Common myeloid progenitor, CD34-positive (primary cell): Measurements from ENCODE around the gene FLT4.

Experiments
- CTCF ChIA-PET: fragments of 350-600 bp; sonication (Branson Sonifier 250); formaldehyde crosslinking; loops from one replicate; lab custom pipeline; 2021; ENCODE audit warnings: antibody characterized with exemption; lab: Charles Lee
- POLR2A ChIA-PET: fragments of 350-600 bp; sonication (Branson Sonifier 250); formaldehyde crosslinking; loops from one replicate; lab custom pipeline; 2021; ENCODE audit warnings: antibody characterized with exemption; lab: Charles Lee
- DNase-seq, 3 donors: peaks; one replicate each; pipeline versions ENCODE4 v3.0.0 to v3.0.0-alpha.2; 2013
- H3K27ac ChIP-seq, 2 experiments: 1 replicate in 1 of 2; 2 replicates in 1 of 2; pipeline ENCODE4 v1.7.0; 2013; ENCODE audit warnings: inconsistent platforms in 2 of 2, low read length in 2 of 2, mild to moderate bottlenecking in 2 of 2, low read depth in 1 of 2, moderate library complexity in 1 of 2; ENCODE audit not compliant: severe bottlenecking in 2 of 2, insufficient read depth in 1 of 2, poor library complexity in 1 of 2
- H3K27me3 ChIP-seq, 5 experiments: replicated peaks in 2 of 5; 1 replicate in 3 of 5; 2 replicates in 2 of 5; pipeline versions ENCODE4 v1.6.1 to v1.7.0; 2013; ENCODE audit warnings: low read length in 4 of 5, mild to moderate bottlenecking in 2 of 5, moderate library complexity in 2 of 5, inconsistent platforms in 1 of 5; ENCODE audit not compliant: insufficient read depth in 5 of 5, control insufficient read depth in 4 of 5
- H3K36me3 ChIP-seq, 4 experiments: 1 replicate in 2 of 4; 2 replicates in 2 of 4; pipeline versions ENCODE4 v1.6.1 to v1.7.0; 2013; ENCODE audit warnings: low read length in 3 of 4, control low read depth in 1 of 4, mild to moderate bottlenecking in 1 of 4; ENCODE audit not compliant: control insufficient read depth in 4 of 4, insufficient read depth in 4 of 4
- H3K4me1 ChIP-seq, 4 experiments: 1 replicate in 3 of 4; 2 replicates in 1 of 4; pipeline versions ENCODE4 v1.6.1 to v1.7.1; 2013; ENCODE audit warnings: low read length in 3 of 4, mild to moderate bottlenecking in 3 of 4, control low read depth in 1 of 4, inconsistent platforms in 1 of 4, moderate library complexity in 1 of 4; ENCODE audit not compliant: control insufficient read depth in 4 of 4, insufficient read depth in 4 of 4; ENCODE audit errors: control extremely low read depth in 1 of 4
- H3K4me3 ChIP-seq, 7 experiments: 1 replicate in 4 of 7; 2 replicates in 3 of 7; pipeline versions ENCODE4 v1.5.1 to v1.7.0; 2013; ENCODE audit warnings: mild to moderate bottlenecking in 7 of 7, low read length in 6 of 7, moderate library complexity in 6 of 7, inconsistent platforms in 2 of 7, low read depth in 2 of 7, control low read depth in 1 of 7; ENCODE audit not compliant: insufficient read depth in 4 of 7, control insufficient read depth in 1 of 7; ENCODE audit errors: extremely low read depth in 1 of 7
- H3K9me3 ChIP-seq, 5 experiments: 1 replicate in 4 of 5; 2 replicates in 1 of 5; pipeline versions ENCODE4 v1.6.1 to v1.7.1; 2013; ENCODE audit warnings: low read length in 4 of 5, mild to moderate bottlenecking in 2 of 5, inconsistent platforms in 1 of 5, low read depth in 1 of 5, moderate library complexity in 1 of 5; ENCODE audit not compliant: control insufficient read depth in 4 of 5, insufficient read depth in 2 of 5; ENCODE audit errors: control extremely low read depth in 1 of 5
- WGBS: methylation state at CpG from one replicate; pipeline ENCODE4 v1.1.5; 2013; ENCODE audit not compliant: insufficient coverage; 5-methylcytosine and 5-hydroxymethylcytosine counted together

Gene FLT4

DNA sequence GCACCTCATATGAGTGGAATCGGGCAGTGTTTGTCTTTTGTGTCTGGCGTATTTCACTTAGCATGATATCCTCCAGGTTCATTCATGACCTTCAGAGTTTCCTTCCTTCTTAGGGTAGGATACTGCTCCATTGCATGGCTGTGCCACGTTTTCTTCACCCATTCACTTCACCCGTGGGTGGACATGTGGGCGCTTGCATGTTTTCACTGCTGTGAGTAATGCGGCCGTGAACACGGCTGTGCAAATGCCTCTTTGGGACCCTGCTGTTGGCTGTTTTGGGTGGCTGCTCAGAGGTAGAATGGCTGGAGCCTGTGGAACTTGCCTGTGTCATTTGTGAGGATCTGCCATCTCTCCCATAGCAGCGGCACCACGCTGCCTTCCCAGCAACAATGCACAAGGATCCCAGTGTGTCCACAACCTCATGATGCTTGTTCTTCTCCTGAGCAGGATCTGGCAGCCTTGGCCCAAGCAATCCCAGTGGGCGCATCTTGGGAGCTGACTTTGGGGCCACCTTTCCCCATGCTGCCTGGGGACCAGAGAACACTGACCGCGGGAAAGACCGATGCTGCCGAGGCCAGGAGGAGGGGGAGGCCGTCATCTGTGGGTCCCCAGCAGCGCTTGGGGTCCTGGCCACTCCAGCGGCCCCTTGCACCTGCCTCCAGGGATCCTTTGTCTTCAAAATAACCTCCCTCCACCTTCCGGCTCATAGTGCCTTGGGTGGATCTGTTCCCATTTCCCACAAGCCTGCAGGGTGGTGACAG, 55.8 kb downstream of the FLT4 start:
- Histone ChIP-seq H3K36me3 (no peaks in the 10 kb centered on the region), H3K9me3 (no peaks in the 10 kb centered on the region), H3K4me3 (no peak overlapping the region), H3K27me3 (peaks cover 0 to 37% (median 10%) of the 10 kb centered on the region in 5 experiments), H3K4me1 (peaks cover 0 to 23% (median 21%) of the 10 kb centered on the region in 4 experiments), H3K27ac (no peak overlapping the region)
- WGBS: 94% methylated on average over 17 of the region's 19 CpGs
- ChIA-PET POLR2A (no interaction called here), CTCF (no interaction called here)
- DNase-seq: no peak

DNA sequence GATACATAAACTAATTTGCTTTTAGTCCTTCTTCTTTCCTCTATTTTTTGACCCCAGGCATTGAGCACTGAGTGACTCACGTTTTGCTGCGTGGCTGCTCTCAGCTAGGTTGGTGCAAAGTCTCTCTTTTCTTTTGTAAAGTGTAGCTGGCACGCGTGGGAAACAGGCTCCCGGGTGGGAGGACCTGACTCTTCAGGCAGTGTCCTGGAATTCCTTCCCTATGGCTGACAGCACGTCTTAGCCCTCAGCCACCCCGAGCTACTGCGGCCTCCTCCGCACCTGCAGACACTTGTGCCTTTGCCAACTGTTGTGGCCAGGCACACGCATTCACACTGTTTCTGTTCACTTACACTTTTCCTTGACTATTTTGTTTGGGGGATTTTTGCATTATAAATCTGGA, 57.2 kb downstream of the FLT4 start:
- Histone ChIP-seq H3K27me3 (peaks cover 0 to 47% (median 13%) of the 10 kb centered on the region in 5 experiments), H3K4me3 (no peak overlapping the region), H3K27ac (no peak overlapping the region), H3K4me1 (peaks cover 0 to 23% (median 21%) of the 10 kb centered on the region in 4 experiments), H3K9me3 (no peaks in the 10 kb centered on the region), H3K36me3 (no peaks in the 10 kb centered on the region)
- WGBS: 87% methylated on average over 2 of the region's 10 CpGs
- DNase-seq: no peak
- POLR2A ChIA-PET: no interaction called here
- CTCF ChIA-PET: interaction anchor here (1.0 kb wide), 1 partner anchor 14 kb away, joined by 3 read pairs; no protein-coding TSS in a partner anchor

DNA sequence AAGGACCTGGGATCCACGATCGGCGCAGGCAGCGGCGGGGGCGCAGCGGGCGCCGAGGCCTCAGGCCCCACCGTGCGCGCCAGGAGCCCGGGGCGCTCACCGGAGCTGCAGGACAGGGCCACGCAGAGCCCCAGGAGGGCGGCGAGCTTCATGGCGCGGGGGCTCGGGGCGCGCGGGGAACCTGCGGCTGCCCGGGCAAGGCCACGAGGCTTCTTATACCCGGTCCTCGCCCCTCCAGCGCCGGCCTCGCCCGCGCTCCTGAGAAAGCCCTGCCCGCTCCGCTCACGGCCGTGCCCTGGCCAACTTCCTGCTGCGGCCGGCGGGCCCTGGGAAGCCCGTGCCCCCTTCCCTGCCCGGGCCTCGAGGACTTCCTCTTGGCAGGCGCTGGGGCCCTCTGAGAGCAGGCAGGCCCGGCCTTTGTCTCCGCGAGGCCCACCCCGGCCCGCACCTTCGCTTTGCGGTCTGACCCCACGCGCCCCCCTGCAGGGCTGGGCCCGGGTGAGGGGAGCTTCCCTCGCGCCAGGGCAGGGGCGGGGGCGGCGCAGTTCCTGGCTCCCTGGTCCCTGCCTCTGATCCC, 58.0 kb downstream of the FLT4 start, which contains the start of gene SCGB3A1:
SCGB3A1 (minus strand) TSS at position 189 of the 577 bp plus-strand sequence; CDS start at position 152, 37 bp downstream.
- H3K36me3 ChIP-seq: no peaks in the 10 kb centered on the region
- H3K27ac ChIP-seq: no peak within 1 kb of the TSS
- 3% methylated on average over 47 of the region's 60 CpGs for WGBS
- ChIA-PET POLR2A (no interaction called here), CTCF (interaction anchor here (0.6 to 1.0 kb wide), 2 partner anchors 15 to 29 kb away, joined by 3 read pairs; no protein-coding TSS in a partner anchor)
- peak within 1 kb of the TSS; percentile 26 to 71 (median 43) for H3K4me3 ChIP-seq
- H3K9me3 ChIP-seq: no peaks in the 10 kb centered on the region
- H3K27me3 ChIP-seq: peaks cover 0 to 47% (median 18%) of the 10 kb centered on the region in 5 experiments
- DNase-seq: peak; percentile 28 to 76 (median 58)
- peaks cover 0 to 23% (median 21%) of the 10 kb centered on the region in 4 experiments for H3K4me1 ChIP-seq

DNA sequence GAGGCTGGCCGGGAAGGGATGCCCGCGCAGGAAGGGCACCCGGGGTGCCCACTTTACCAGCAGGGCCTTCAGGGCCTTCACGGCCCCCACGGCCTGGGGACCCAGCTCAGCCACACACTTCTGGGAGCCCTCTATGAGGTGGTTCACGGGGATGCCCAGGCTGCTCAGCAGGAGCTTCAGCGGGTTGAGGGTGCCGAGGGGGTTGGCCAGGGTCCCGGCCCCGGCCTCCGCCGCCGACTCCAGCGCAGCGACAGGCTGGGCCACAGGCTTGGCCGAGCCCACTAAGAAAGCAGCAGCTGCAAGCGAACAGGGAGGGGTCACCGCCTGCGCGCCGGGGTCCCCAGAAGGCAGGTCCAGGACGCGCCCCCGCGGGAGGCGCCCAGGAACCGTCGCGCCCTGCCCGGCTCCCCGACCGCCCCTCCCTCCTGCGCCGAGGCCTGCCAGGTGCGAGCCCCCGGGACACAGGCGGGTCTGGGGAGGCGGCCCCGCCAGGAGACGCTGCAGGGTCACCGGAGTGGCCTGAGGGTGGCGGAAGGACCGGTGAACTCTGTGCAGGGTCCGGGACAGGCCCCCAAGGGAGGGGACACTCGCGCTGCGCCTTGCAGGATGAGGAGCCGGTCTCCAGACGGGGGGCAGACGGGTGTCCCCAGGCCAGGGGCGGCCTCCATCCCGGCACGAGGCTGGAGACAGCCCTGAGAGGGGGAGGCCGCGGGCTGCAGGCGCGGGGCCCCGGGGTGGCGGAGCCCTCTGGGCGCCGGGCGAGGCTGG, 58.7 kb downstream of the FLT4 start:
- Histone ChIP-seq H3K27ac (no peak overlapping the region), H3K9me3 (no peaks in the 10 kb centered on the region), H3K27me3 (peaks cover 0 to 51% (median 18%) of the 10 kb centered on the region in 5 experiments), H3K36me3 (no peaks in the 10 kb centered on the region), H3K4me3 (peak overlapping the region; percentile 26 to 71 (median 43)), H3K4me1 (peaks cover 0 to 23% (median 21%) of the 10 kb centered on the region in 4 experiments)
- ChIA-PET CTCF (interaction anchor here (0.6 kb wide), 1 partner anchor 28 kb away, joined by 3 read pairs; no protein-coding TSS in a partner anchor), POLR2A (no interaction called here)
- DNase-seq: peak in 2 of 3 donors; percentile 7 to 24
- 2% methylated on average over 51 of the region's 63 CpGs for WGBS

DNA sequence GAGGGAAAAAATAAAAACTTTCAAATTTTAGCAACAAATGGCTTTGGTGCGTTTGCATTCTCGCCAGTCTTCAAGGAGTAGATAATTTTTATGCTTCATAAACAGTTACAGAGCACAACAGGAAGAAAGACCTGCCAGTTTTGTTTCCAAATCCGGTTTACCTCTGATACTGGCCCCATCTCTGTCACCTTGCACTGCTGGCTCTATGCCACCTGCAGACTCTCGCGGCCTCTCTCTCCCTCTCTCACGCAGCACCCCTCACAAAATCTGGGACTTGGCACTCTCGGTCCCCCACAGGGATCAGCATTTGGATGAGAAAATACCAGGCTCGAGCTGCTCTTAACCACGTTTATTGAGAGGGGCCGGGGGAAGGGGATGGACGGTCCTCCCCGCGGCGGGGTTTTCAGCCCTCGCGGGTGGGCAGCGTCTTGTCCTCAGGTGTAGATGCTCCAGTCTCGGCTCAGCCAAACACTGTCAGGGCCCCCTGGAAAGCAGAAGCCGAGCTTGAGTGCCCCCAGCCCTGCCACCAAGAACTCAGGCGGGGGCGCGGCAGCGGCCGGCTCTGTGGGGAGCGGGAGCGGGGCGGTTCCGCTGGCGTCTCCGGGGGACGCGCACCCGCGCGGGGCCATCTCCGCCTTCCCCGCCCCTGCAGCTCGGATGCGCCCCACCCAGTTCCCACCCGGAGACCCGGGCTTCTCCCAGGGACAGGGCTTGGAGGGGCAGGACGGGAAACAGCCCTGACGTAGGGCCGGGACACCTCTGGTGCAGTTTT, 59.4 kb downstream of the FLT4 start:
- WGBS: under 1% methylated on average over 39 of the region's 44 CpGs
- Histone ChIP-seq H3K36me3 (no peaks in the 10 kb centered on the region), H3K27ac (no peak overlapping the region), H3K9me3 (peaks cover 0 to 3% (median 0%) of the 10 kb centered on the region in 5 experiments), H3K4me3 (peak overlapping the region; percentile 10 to 71 (median 43)), H3K27me3 (peaks cover 1 to 56% (median 18%) of the 10 kb centered on the region in 5 experiments), H3K4me1 (peaks cover 0 to 23% (median 21%) of the 10 kb centered on the region in 4 experiments)
- peak in 2 of 3 donors; percentile 18 for DNase-seq
- CTCF ChIA-PET: no interaction called here
- POLR2A ChIA-PET: no interaction called here

DNA sequence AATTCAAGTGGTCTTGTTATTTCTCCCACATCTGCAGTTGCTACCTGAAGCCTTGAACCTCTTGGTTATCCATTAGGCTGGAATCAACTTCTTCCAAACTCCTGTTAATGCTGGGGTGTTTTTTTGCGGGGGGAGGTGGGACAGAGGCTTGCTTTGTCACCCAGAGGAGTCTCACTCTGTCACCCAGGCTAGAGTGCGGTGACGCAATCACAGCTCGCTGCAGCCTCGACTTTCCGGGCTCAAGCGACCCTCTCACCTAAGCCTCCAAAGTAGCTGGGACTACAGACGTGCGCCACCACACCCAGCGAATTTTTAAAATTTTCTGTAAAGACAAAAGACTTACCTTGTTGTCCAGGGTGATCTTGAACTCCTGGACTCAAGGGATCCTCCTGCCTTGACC, 62.5 kb downstream of the FLT4 start:
- ChIA-PET POLR2A (no interaction called here), CTCF (no interaction called here)
- Histone ChIP-seq H3K27me3 (peaks cover 2 to 57% (median 18%) of the 10 kb centered on the region in 5 experiments), H3K4me1 (peaks cover 0 to 23% (median 21%) of the 10 kb centered on the region in 4 experiments), H3K36me3 (no peaks in the 10 kb centered on the region), H3K4me3 (no peak overlapping the region), H3K9me3 (peaks cover 0 to 3% (median 0%) of the 10 kb centered on the region in 5 experiments), H3K27ac (no peak overlapping the region)
- no peak for DNase-seq
- WGBS: 97% methylated on average over 5 of the region's 10 CpGs
